ENCODE data around the gene KRTDAP.
"Not testable (repeated sequence)": the region's sequence is repeated elsewhere in the genome, so short reads cannot be mapped to it uniquely, and the experiment has no call there.

KRTDAP gene

DNA sequence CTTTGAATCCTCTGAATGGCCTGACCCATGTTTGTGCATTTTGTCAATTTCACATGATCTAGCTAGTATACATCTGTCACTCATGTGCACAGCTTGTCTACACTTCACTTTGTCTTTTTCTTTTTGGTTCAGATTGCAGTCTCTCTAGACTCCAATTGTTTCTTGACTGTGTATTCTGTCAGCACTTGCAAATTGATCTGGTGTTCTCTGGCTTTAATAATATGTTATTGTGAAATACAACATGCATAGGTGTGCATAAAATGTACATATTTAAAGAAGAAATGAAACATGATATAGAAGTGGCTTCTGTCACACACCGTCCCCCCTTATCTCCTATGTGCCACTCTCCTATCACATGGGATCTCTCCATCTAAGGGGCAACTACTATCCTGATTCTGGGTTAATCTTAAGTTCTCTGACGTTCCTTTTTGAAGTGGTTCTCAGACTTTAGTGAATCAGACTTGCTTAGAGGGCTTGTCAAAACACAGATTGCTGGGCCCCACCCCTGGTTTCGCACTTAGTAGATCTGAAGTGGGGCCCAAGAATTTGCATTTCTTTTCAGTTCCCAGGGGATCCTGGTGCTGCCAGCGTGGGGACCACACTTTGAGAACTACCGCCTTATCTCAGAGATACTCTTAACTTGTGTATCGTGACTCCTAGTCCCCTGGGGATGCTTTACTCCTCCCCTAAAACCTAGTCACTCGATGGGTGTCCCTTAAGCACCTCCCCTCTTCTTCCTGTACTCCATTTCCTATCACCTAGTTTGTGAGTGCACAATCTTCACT is 5.8 kb downstream of the KRTDAP start:
- TF ChIP-seq POLR2A (IDR thresholded peaks at IDR 0.05; ENCODE audit: low read length) (no peak), GATA1 (IDR thresholded peaks at IDR 0.05; ENCODE audit: low read depth, low read length) (no peak)
- no peak for DNase-seq

- TF ChIP-seq POLR2A (IDR thresholded peaks at IDR 0.05; ENCODE audit: low read length): no peak
- no peak for TF ChIP-seq GATA1 (IDR thresholded peaks at IDR 0.05; ENCODE audit: low read depth, low read length)
- no peak for DNase-seq
Measured at GRCh38 chr19:35483089-35483488, 7.2 kb downstream of the KRTDAP start.

- DNase-seq: no peak
- TF ChIP-seq GATA1 (IDR thresholded peaks at IDR 0.05; ENCODE audit: low read depth, low read length): no peak
- TF ChIP-seq POLR2A (IDR thresholded peaks at IDR 0.05; ENCODE audit: low read length): no peak
Measured at GRCh38 chr19:35478794-35479677, 11.2 kb downstream of the KRTDAP start.

- no peak for DNase-seq
- TF ChIP-seq GATA1 (IDR thresholded peaks at IDR 0.05; ENCODE audit: low read depth, low read length) (no peak), POLR2A (IDR thresholded peaks at IDR 0.05; ENCODE audit: low read length) (no peak)
Measured at GRCh38 chr19:35476149-35476548, 14.1 kb downstream of the KRTDAP start.

- not testable (repeated sequence) for DNase-seq
Measured at GRCh38 chr19:35474594-35474993, 15.7 kb downstream of the KRTDAP start.

GRCh38 chr19:35474104-35474503 is 16.2 kb downstream of the KRTDAP start:
- no peak for DNase-seq
- TF ChIP-seq GATA1 (IDR thresholded peaks at IDR 0.05; ENCODE audit: low read depth, low read length) (no peak), POLR2A (IDR thresholded peaks at IDR 0.05; ENCODE audit: low read length) (no peak)

DNA sequence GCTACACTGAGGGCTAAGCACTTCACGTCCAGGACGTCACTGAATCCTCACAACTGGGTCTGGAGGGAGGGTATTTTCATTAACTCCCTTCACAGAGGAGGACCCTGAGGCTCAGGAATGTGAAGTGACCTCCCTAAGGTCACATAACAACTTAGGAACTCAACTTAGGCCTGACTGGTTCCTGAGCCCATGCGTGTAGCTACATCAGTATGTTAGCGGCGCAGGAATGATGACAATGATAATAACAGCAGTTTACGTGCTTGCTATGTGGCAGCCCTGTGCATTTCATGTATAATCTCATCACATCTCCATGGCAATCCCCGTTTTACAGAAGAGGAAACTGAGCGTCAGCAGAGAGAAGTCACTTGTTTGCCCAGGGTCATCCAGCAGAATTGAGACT is 18.3 kb downstream of the KRTDAP start:
- DNase-seq: no peak
- TF ChIP-seq GATA1 (IDR thresholded peaks at IDR 0.05; ENCODE audit: low read depth, low read length) (no peak), POLR2A (IDR thresholded peaks at IDR 0.05; ENCODE audit: low read length) (no peak)

- DNase-seq: not testable (repeated sequence)
Measured at GRCh38 chr19:35471075-35471474, 19.2 kb downstream of the KRTDAP start.

DNA sequence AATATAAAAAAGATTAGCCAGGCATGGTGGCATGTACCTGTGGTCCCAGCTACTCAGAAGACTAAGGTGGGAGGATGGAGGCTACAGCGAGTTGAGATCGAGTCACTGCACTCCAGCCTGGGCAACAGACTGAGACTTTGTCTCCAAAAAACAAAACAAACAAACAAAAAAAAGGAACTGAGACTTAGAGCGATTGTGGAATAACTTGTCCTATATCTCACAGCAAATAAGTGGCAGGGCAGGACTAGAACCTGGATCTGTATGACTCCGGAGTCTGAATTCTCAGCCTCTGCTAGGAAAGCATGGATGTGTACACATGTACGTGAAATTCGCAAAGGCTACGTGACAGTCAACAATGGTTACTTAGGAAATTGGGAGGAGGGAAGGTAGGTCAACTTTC is 20.1 kb downstream of the KRTDAP start:
- TF ChIP-seq GATA1 (IDR thresholded peaks at IDR 0.05; ENCODE audit: low read depth, low read length) (no peak), POLR2A (IDR thresholded peaks at IDR 0.05; ENCODE audit: low read length) (no peak)
- no peak for DNase-seq

- TF ChIP-seq GATA1 (IDR thresholded peaks at IDR 0.05; ENCODE audit: low read depth, low read length): no peak
- TF ChIP-seq POLR2A (IDR thresholded peaks at IDR 0.05; ENCODE audit: low read length): no peak
- DNase-seq: peak; percentile 47 to 56
Measured at GRCh38 chr19:35468637-35469036, 21.6 kb downstream of the KRTDAP start.

DNA sequence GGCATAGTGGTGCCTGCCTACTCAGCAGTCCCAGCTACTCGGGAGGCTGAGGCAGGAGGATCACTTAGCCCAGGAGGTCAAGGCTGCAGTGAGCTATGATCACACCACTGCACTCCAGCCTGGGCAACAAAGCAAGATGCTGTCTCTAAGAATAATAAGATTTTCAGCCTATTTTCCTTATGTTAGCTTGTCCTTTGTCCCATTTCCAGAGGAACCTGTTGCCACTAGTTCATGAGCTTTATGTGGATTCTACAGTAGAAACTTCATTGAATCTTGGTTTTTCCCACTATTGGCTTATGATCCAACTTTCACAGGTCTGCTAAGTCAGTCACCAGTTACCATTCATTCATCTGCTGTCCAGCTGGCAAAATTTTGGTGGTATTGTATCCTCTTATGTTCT is 24.0 kb downstream of the KRTDAP start:
- TF ChIP-seq POLR2A (IDR thresholded peaks at IDR 0.05; ENCODE audit: low read length) (no peak), GATA1 (IDR thresholded peaks at IDR 0.05; ENCODE audit: low read depth, low read length) (no peak)
- DNase-seq: no peak

DNA sequence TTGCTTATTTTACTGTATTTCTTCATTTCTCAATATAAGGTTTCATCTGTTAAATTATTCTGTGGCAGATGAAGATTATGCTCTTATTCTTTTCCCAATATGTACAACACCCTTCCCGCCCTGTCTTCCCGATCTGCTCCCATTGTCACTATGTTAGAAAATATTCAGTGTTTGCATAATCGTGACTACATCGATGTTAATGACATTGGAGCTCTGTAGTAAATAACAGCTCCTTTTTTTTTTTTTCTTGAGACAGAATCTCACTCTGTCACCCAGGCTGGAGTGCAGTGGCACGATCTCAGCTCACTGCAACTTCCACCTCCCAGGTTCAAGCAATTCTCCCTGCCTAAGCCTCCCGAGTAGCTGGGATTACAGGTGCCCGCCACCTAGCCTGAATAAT is 27.3 kb downstream of the KRTDAP start:
- not testable (repeated sequence) for DNase-seq

GRCh38 chr19:35462476-35462953 is 27.7 kb downstream of the KRTDAP start:
- DNase-seq: no peak
- TF ChIP-seq GATA1 (IDR thresholded peaks at IDR 0.05; ENCODE audit: low read depth, low read length) (no peak), POLR2A (IDR thresholded peaks at IDR 0.05; ENCODE audit: low read length) (no peak)

GRCh38 chr19:35461788-35462187 is 28.5 kb downstream of the KRTDAP start:
- not testable (repeated sequence) for DNase-seq

DNA sequence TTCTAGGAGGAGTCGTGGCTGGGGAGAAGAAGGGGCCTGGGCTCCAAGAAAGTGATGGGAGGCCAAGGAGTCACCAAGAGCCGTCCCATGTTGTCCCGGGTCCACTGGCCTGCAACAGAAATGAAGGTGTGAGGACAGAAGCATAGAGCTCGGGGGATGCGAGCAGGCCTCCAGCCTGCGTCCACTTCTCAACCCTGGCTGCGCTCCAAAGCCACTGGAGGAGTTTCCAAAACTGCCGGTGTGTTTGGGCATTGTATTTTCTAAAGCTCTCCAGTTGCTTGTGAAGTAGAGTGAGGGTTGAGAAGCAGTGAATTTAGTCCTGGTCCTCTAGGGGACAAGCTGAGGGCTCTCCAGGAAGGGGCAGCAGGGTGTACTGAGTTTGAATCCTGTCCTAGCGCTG is 29.2 kb downstream of the KRTDAP start:
- no peak for TF ChIP-seq GATA1 (IDR thresholded peaks at IDR 0.05; ENCODE audit: low read depth, low read length)
- TF ChIP-seq POLR2A (IDR thresholded peaks at IDR 0.05; ENCODE audit: low read length): no peak
- no peak for DNase-seq

Measured in erythroblast (primary cell).